Mesendoderm (in vitro differentiated cells): ENCODE results near the gene IGFL2.
A peak's percentile ranks its signal among the peaks of the same experiment; 100 is the strongest.

Experiments used
- DNase-seq: peaks from one replicate; pipeline ENCODE4 v3.0.0; 2013
- H2AK5ac ChIP-seq: 2 replicates; pipeline ENCODE4 v1.6.1; 2013; ENCODE audit warnings: low read length, inconsistent platforms
- H2BK120ac ChIP-seq: 2 replicates; pipeline ENCODE4 v1.6.1; 2013; ENCODE audit warnings: low read depth, mild to moderate bottlenecking, low read length, moderate library complexity, mixed read lengths
- H2BK15ac ChIP-seq: replicated peaks from 2 replicates; pipeline ENCODE4 v1.6.1; 2013; ENCODE audit warnings: low read depth, mild to moderate bottlenecking, moderate library complexity
- H2BK5ac ChIP-seq: 2 replicates; pipeline ENCODE4 v1.6.1; 2013; ENCODE audit warnings: low read length, inconsistent platforms
- H3K18ac ChIP-seq: 2 replicates; pipeline ENCODE4 v1.6.1; 2013; ENCODE audit warnings: mild to moderate bottlenecking, low read length, mixed read lengths
- H3K23ac ChIP-seq: one replicate; pipeline ENCODE4 v1.6.1; 2013; ENCODE audit warnings: low read length
- H3K27ac ChIP-seq: 2 replicates; pipeline ENCODE4 v1.5.1; 2013; ENCODE audit warnings: low read depth, mild to moderate bottlenecking, inconsistent platforms, low read length, moderate library complexity
- H3K27me3 ChIP-seq: 2 replicates; pipeline ENCODE4 v1.6.1; 2013; ENCODE audit warnings: low read length, control low read depth, mild to moderate bottlenecking, inconsistent platforms; ENCODE audit not compliant: insufficient read depth, poor library complexity
- H3K36me3 ChIP-seq: 2 replicates; pipeline ENCODE4 v1.6.1; 2013; ENCODE audit warnings: low read length, inconsistent platforms; ENCODE audit not compliant: control insufficient read depth, insufficient read depth
- H3K4ac ChIP-seq: one replicate; pipeline ENCODE4 v1.6.1; 2013; ENCODE audit warnings: low read depth, mild to moderate bottlenecking, low read length, moderate library complexity
- H3K4me1 ChIP-seq: 2 replicates; pipeline ENCODE4 v1.6.1; 2013; ENCODE audit warnings: low read depth, low read length, inconsistent platforms; ENCODE audit not compliant: control insufficient read depth
- H3K4me2 ChIP-seq: 2 replicates; pipeline ENCODE4 v1.6.1; 2013; ENCODE audit warnings: low read length
- H3K4me3 ChIP-seq: 2 replicates; pipeline ENCODE4 v1.5.1; 2013; ENCODE audit warnings: mild to moderate bottlenecking, low read length
- H3K56ac ChIP-seq: one replicate; pipeline ENCODE4 v1.6.1; 2013; ENCODE audit warnings: low read length
- H3K79me1 ChIP-seq: 2 replicates; pipeline ENCODE4 v1.6.1; 2013; ENCODE audit warnings: low read length, inconsistent platforms
- H3K79me2 ChIP-seq: 2 replicates; pipeline ENCODE4 v1.6.1; 2013; ENCODE audit warnings: mild to moderate bottlenecking, low read length; ENCODE audit not compliant: control insufficient read depth, insufficient read depth
- H3K9ac ChIP-seq: 2 replicates; pipeline ENCODE4 v1.6.1; 2013; ENCODE audit warnings: low read length, inconsistent platforms
- H4K5ac ChIP-seq: one replicate; pipeline ENCODE4 v1.6.1; 2013; ENCODE audit warnings: low read length
- H4K8ac ChIP-seq: one replicate; pipeline ENCODE4 v1.6.1; 2013; ENCODE audit warnings: low read depth, mild to moderate bottlenecking, control low read depth, low read length, moderate library complexity
- WGBS: extraction: QIAGEN DNeasy Blood & Tissue Kit; methylation state at CpG from one replicate; pipeline ENCODE4 v1.1.7; 2013; ENCODE audit warnings: low lambda C conversion rate, missing lambda C conversion rate; ENCODE audit not compliant: insufficient coverage; ENCODE audit errors: extremely low coverage; 5-methylcytosine and 5-hydroxymethylcytosine counted together

Gene IGFL2

GRCh38 chr19:46124638-46125115 lies 23.4 kb upstream of the IGFL2 start, which contains the start of gene IGFL3:
IGFL3 (minus strand) TSS chr19:46124688; CDS start chr19:46124649, 39 bp downstream.
- Histone ChIP-seq H3K23ac (no peak within 1 kb of the TSS), H3K36me3 (no peaks in the 10 kb centered on the region), H3K4ac (no peak within 1 kb of the TSS), H3K4me1 (no peaks in the 10 kb centered on the region), H2BK5ac (no peak within 1 kb of the TSS), H2AK5ac (no peak within 1 kb of the TSS), H3K9ac (no peak within 1 kb of the TSS), H3K27ac (no peak within 1 kb of the TSS), H3K18ac (no peak within 1 kb of the TSS), H2BK15ac (no peak within 1 kb of the TSS), H3K4me3 (no peak within 1 kb of the TSS), H4K8ac (no peak within 1 kb of the TSS), H2BK120ac (no peak within 1 kb of the TSS), H3K4me2 (no peak within 1 kb of the TSS), H4K5ac (no peak within 1 kb of the TSS), H3K27me3 (no peaks in the 10 kb centered on the region), H3K56ac (no peak within 1 kb of the TSS), H3K79me1 (no peaks in the 10 kb centered on the region), H3K79me2 (no peaks in the 10 kb centered on the region)
- peak; percentile 16 for DNase-seq
- WGBS, result no CpG with 5 or more reads among the region's 5 CpGs

GRCh38 chr19:46125447-46125846 lies 22.6 kb upstream of the IGFL2 start:
- H2BK5ac ChIP-seq, result no peak overlapping the region
- no peak overlapping the region for H4K8ac ChIP-seq
- H2BK15ac ChIP-seq, result no peak overlapping the region
- no peak overlapping the region for H3K9ac ChIP-seq
- H2AK5ac ChIP-seq, result no peak overlapping the region
- H3K4me2 ChIP-seq, result no peak overlapping the region
- WGBS, result no CpG with 5 or more reads among the region's 4 CpGs
- no peaks in the 10 kb centered on the region for H3K27me3 ChIP-seq
- H3K56ac ChIP-seq, result no peak overlapping the region
- H3K4me1 ChIP-seq, result no peaks in the 10 kb centered on the region
- no peak overlapping the region for H3K4me3 ChIP-seq
- no peak overlapping the region for H3K27ac ChIP-seq
- H3K79me1 ChIP-seq, result no peaks in the 10 kb centered on the region
- no peak for DNase-seq
- no peak overlapping the region for H2BK120ac ChIP-seq
- H3K18ac ChIP-seq, result no peak overlapping the region
- no peak overlapping the region for H3K23ac ChIP-seq
- no peak overlapping the region for H3K4ac ChIP-seq
- H4K5ac ChIP-seq, result no peak overlapping the region
- no peaks in the 10 kb centered on the region for H3K79me2 ChIP-seq
- H3K36me3 ChIP-seq, result no peaks in the 10 kb centered on the region

- Histone ChIP-seq H3K18ac (no peak overlapping the region), H3K4me2 (no peak overlapping the region), H3K27me3 (no peaks in the 10 kb centered on the region), H3K79me2 (no peaks in the 10 kb centered on the region), H3K27ac (no peak overlapping the region), H4K5ac (no peak overlapping the region), H3K4me1 (no peaks in the 10 kb centered on the region), H2BK5ac (no peak overlapping the region), H3K9ac (no peak overlapping the region), H3K56ac (no peak overlapping the region), H2BK120ac (no peak overlapping the region), H3K36me3 (no peaks in the 10 kb centered on the region), H2BK15ac (no peak overlapping the region), H2AK5ac (no peak overlapping the region), H3K4me3 (no peak overlapping the region), H3K79me1 (no peaks in the 10 kb centered on the region), H3K23ac (no peak overlapping the region), H4K8ac (no peak overlapping the region), H3K4ac (no peak overlapping the region)
- no peak for DNase-seq
- WGBS, result no CpG with 5 or more reads among the region's 2 CpGs
Observed at GRCh38 chr19:46126086-46126580, 21.9 kb upstream of the IGFL2 start.

- Histone ChIP-seq H4K5ac (no peak overlapping the region), H3K79me2 (no peaks in the 10 kb centered on the region), H3K18ac (peak overlapping the region; percentile 54), H3K4me3 (no peak overlapping the region), H4K8ac (no peak overlapping the region), H3K23ac (no peak overlapping the region), H2BK120ac (no peak overlapping the region), H3K9ac (no peak overlapping the region), H3K4me1 (no peaks in the 10 kb centered on the region), H3K27me3 (no peaks in the 10 kb centered on the region), H2BK5ac (no peak overlapping the region), H2AK5ac (no peak overlapping the region), H2BK15ac (no peak overlapping the region), H3K4ac (peak overlapping the region; percentile 46), H3K27ac (peak overlapping the region; percentile 38), H3K36me3 (no peaks in the 10 kb centered on the region), H3K56ac (no peak overlapping the region), H3K4me2 (no peak overlapping the region), H3K79me1 (no peaks in the 10 kb centered on the region)
- no CpG with 5 or more reads among the region's 10 CpGs for WGBS
- no peak for DNase-seq
Observed at GRCh38 chr19:46131485-46132143, 16.4 kb upstream of the IGFL2 start.

- no peak overlapping the region for H4K5ac ChIP-seq
- H2BK5ac ChIP-seq, result peak overlapping the region; percentile 14
- no peaks in the 10 kb centered on the region for H3K4me1 ChIP-seq
- no peak for DNase-seq
- peak overlapping the region; percentile 65 for H3K27ac ChIP-seq
- no peak overlapping the region for H3K4me2 ChIP-seq
- no peaks in the 10 kb centered on the region for H3K79me1 ChIP-seq
- WGBS, result no CpG with 5 or more reads among the region's 4 CpGs
- H2AK5ac ChIP-seq, result peak overlapping the region; percentile 3
- no peaks in the 10 kb centered on the region for H3K27me3 ChIP-seq
- H3K9ac ChIP-seq, result peak overlapping the region; percentile 14
- no peaks in the 10 kb centered on the region for H3K36me3 ChIP-seq
- H3K56ac ChIP-seq, result peak overlapping the region; percentile 61
- H2BK15ac ChIP-seq, result no peak overlapping the region
- peak overlapping the region; percentile 56 for H3K4ac ChIP-seq
- no peaks in the 10 kb centered on the region for H3K79me2 ChIP-seq
- no peak overlapping the region for H3K4me3 ChIP-seq
- H3K18ac ChIP-seq, result peak overlapping the region; percentile 12
- H2BK120ac ChIP-seq, result no peak overlapping the region
- H4K8ac ChIP-seq, result no peak overlapping the region
- H3K23ac ChIP-seq, result peak overlapping the region; percentile 11
Observed at GRCh38 chr19:46132508-46133100, 15.4 kb upstream of the IGFL2 start.
